ENCODE data around the gene MEPCE.
"Not testable (repeated sequence)": the region's sequence is repeated elsewhere in the genome, so short reads cannot be mapped to it uniquely, and the experiment has no call there.

MEPCE gene

GRCh38 chr7:100438172-100438571 lies 8.5 kb downstream of the MEPCE start:
- TF ChIP-seq CTCF (IDR thresholded peaks at IDR 0.05; ENCODE audit: low read depth, low read length, missing control alignments), result no peak
- Histone ChIP-seq H3K36me3 (replicated peaks) (peaks cover 15% of the 10 kb centered on the region), H3K27ac (no peak overlapping the region), H3K4me3 (ENCODE audit: low read depth, low read length) (no peak overlapping the region), H3K27me3 (replicated peaks) (no peaks in the 10 kb centered on the region)
- DNase-seq, result no peak
- in situ Hi-C loops (cut with HindIII; ENCODE audit: low pct_ligation_motif_present, low sequenced_read_pairs), result no loop called here

GRCh38 chr7:100438731-100439130 lies 9.1 kb downstream of the MEPCE start:
- H3K36me3 ChIP-seq (replicated peaks); H3K27me3 ChIP-seq (replicated peaks); DNase-seq; H3K27ac ChIP-seq; in situ Hi-C loops (cut with HindIII; ENCODE audit: low pct_ligation_motif_present, low sequenced_read_pairs); H3K4me3 ChIP-seq (ENCODE audit: low read depth, low read length): not testable (repeated sequence)

- H3K36me3 ChIP-seq (replicated peaks); DNase-seq; H3K4me3 ChIP-seq (ENCODE audit: low read depth, low read length); H3K27me3 ChIP-seq (replicated peaks); in situ Hi-C loops (cut with HindIII; ENCODE audit: low pct_ligation_motif_present, low sequenced_read_pairs): not testable (repeated sequence)
- H3K27ac ChIP-seq, result peak overlapping the region; percentile 70
Measured at GRCh38 chr7:100439244-100439643, 9.6 kb downstream of the MEPCE start.

GRCh38 chr7:100441641-100442535 lies 12.3 kb downstream of the MEPCE start:
- Histone ChIP-seq H3K4me3 (ENCODE audit: low read depth, low read length) (no peak overlapping the region), H3K27ac (no peak overlapping the region), H3K36me3 (replicated peaks) (no peaks in the 10 kb centered on the region), H3K27me3 (replicated peaks) (no peaks in the 10 kb centered on the region)
- no peak for TF ChIP-seq CTCF (IDR thresholded peaks at IDR 0.05; ENCODE audit: low read depth, low read length, missing control alignments)
- in situ Hi-C loops (cut with HindIII; ENCODE audit: low pct_ligation_motif_present, low sequenced_read_pairs), result no loop called here
- no peak for DNase-seq

- Histone ChIP-seq H3K27ac (no peak overlapping the region), H3K36me3 (replicated peaks) (no peaks in the 10 kb centered on the region)
- in situ Hi-C loops (cut with HindIII; ENCODE audit: low pct_ligation_motif_present, low sequenced_read_pairs), result no loop called here
Measured at GRCh38 chr7:100443096-100443840, 13.6 kb downstream of the MEPCE start.

More at GRCh38 chr7:100443096-100443840, 13.6 kb downstream of the MEPCE start:
- DNase-seq, result no peak
- no peaks in the 10 kb centered on the region for H3K27me3 ChIP-seq (replicated peaks)
- no peak for TF ChIP-seq CTCF (IDR thresholded peaks at IDR 0.05; ENCODE audit: low read depth, low read length, missing control alignments)
- no peak overlapping the region for H3K4me3 ChIP-seq (ENCODE audit: low read depth, low read length)

All from brain microvascular endothelial cell (primary cell).